PFSK-1 (cell line): ENCODE data around the gene ULK4.

Source experiments
- FOXP2 ChIP-seq: optimal IDR thresholded peaks from 2 replicates; pipeline ENCODE3; 2011; ENCODE audit warnings: borderline replicate concordance, control low read depth, inconsistent platforms; ENCODE audit not compliant: insufficient read depth; ENCODE audit errors: extremely low read length, extremely low read depth
- POLR2AphosphoS5 ChIP-seq: IDR thresholded peaks from 2 replicates; pipeline ENCODE4 v1.6.1; 2012; ENCODE audit warnings: low read depth, mild to moderate bottlenecking, control low read depth, low read length, moderate library complexity
- TAF1 ChIP-seq: IDR thresholded peaks from 2 replicates; pipeline ENCODE4 v1.6.1; 2012; ENCODE audit warnings: low read length, control low read depth, borderline replicate concordance; ENCODE audit not compliant: insufficient read depth
- TF ChIP-seq, protein P1 (sequence below), 2 experiments: IDR thresholded peaks; 2 replicates each; pipeline versions ENCODE4 v1.6.1 to v1.8.0; 2011 to 2012; ENCODE audit warnings: low read depth in 2 of 2, low read length in 2 of 2, control low read depth in 1 of 2, inconsistent platforms in 1 of 2, mild to moderate bottlenecking in 1 of 2, moderate library complexity in 1 of 2; ENCODE audit not compliant: insufficient read depth in 1 of 2

DNA sequence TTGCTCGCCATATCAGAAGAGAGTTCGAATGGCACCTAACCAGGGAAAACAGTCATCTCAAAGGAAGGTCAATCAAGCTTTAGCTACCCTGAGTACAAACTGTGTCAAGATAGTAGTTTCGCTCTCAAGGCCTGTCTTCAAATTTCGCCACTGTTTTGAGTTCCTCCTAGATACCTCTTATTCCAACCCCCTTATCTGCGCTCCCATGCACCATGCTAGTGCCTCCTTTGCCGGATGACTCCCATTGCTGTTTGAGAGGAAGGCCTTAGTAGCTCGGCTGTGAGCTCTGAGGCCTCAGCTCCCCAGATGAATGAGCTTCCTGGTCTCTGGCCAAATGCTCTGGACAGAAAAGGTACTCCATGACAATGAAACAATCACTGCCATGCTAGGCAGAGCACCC lies 256.0 kb downstream of the ULK4 start:
- TF ChIP-seq FOXP2, result no peak
- no peak for TF ChIP-seq POLR2AphosphoS5
- no peak for TF ChIP-seq TAF1
- TF ChIP-seq, protein P1, sequence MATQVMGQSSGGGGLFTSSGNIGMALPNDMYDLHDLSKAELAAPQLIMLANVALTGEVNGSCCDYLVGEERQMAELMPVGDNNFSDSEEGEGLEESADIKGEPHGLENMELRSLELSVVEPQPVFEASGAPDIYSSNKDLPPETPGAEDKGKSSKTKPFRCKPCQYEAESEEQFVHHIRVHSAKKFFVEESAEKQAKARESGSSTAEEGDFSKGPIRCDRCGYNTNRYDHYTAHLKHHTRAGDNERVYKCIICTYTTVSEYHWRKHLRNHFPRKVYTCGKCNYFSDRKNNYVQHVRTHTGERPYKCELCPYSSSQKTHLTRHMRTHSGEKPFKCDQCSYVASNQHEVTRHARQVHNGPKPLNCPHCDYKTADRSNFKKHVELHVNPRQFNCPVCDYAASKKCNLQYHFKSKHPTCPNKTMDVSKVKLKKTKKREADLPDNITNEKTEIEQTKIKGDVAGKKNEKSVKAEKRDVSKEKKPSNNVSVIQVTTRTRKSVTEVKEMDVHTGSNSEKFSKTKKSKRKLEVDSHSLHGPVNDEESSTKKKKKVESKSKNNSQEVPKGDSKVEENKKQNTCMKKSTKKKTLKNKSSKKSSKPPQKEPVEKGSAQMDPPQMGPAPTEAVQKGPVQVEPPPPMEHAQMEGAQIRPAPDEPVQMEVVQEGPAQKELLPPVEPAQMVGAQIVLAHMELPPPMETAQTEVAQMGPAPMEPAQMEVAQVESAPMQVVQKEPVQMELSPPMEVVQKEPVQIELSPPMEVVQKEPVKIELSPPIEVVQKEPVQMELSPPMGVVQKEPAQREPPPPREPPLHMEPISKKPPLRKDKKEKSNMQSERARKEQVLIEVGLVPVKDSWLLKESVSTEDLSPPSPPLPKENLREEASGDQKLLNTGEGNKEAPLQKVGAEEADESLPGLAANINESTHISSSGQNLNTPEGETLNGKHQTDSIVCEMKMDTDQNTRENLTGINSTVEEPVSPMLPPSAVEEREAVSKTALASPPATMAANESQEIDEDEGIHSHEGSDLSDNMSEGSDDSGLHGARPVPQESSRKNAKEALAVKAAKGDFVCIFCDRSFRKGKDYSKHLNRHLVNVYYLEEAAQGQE (IDR thresholded peaks at IDR 0.05; ENCODE audit: insufficient read depth in 1 of 2, low read depth in 2 of 2, low read length in 2 of 2), result no peak
